Measurements from ENCODE around the gene BCL2. TPM values are rescaled to one million over a fixed set of nuclear protein-coding genes. Genes with fewer than 3 reads are reported as not detected.
A peak's percentile ranks its signal among the peaks of the same experiment; 100 is the strongest.

Gene BCL2
- total RNA-seq, 1 donor from 2014 or later = 4.9 TPM

GRCh38 chr18:63137999-63138435 lies 181.6 kb downstream of the BCL2 start:
- H3F3A ChIP-seq (ENCODE audit: low read depth) = no peaks in the 10 kb centered on the region
- peaks cover 5% of the 10 kb centered on the region for H3K27me3 Mint-ChIP-seq (ENCODE audit: insufficient read depth, low read depth)
- H3K27ac ChIP-seq = no peak overlapping the region
- H3K36me3 Mint-ChIP-seq = peaks cover 5% of the 10 kb centered on the region
- no peak overlapping the region for H3K4me3 ChIP-seq
- H3K4me1 Mint-ChIP-seq = peaks cover 24% of the 10 kb centered on the region
- no peak overlapping the region for H3K27ac Mint-ChIP-seq
- H4K20me1 ChIP-seq (ENCODE audit: low read depth) = no peaks in the 10 kb centered on the region
- no peak overlapping the region for H2AFZ ChIP-seq (replicated peaks)
- H3K27me3 ChIP-seq = no peaks in the 10 kb centered on the region
- DNase-seq (ENCODE audit: low spot score) = no peak
- no peaks in the 10 kb centered on the region for H3K79me2 ChIP-seq (ENCODE audit: low read depth)
- H3K4me1 ChIP-seq = peaks cover 10% of the 10 kb centered on the region
- no peaks in the 10 kb centered on the region for H3K36me3 ChIP-seq
- peak overlapping the region; percentile 14 for H3K4me2 ChIP-seq
- peaks cover 6% of the 10 kb centered on the region for H3K9me3 Mint-ChIP-seq
- TF ChIP-seq, protein P1, sequence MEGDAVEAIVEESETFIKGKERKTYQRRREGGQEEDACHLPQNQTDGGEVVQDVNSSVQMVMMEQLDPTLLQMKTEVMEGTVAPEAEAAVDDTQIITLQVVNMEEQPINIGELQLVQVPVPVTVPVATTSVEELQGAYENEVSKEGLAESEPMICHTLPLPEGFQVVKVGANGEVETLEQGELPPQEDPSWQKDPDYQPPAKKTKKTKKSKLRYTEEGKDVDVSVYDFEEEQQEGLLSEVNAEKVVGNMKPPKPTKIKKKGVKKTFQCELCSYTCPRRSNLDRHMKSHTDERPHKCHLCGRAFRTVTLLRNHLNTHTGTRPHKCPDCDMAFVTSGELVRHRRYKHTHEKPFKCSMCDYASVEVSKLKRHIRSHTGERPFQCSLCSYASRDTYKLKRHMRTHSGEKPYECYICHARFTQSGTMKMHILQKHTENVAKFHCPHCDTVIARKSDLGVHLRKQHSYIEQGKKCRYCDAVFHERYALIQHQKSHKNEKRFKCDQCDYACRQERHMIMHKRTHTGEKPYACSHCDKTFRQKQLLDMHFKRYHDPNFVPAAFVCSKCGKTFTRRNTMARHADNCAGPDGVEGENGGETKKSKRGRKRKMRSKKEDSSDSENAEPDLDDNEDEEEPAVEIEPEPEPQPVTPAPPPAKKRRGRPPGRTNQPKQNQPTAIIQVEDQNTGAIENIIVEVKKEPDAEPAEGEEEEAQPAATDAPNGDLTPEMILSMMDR (IDR thresholded peaks at IDR 0.05) = no peak
- no peak for TF ChIP-seq EZH2phosphoT487 (IDR thresholded peaks at IDR 0.05)
- no peak overlapping the region for H3K9ac ChIP-seq
- H3K9me3 ChIP-seq (ENCODE audit: low read depth) = no peaks in the 10 kb centered on the region
- no peak overlapping the region for H3K4me3 Mint-ChIP-seq

- no peaks in the 10 kb centered on the region for H3K27me3 ChIP-seq
- no peaks in the 10 kb centered on the region for H3F3A ChIP-seq (ENCODE audit: low read depth)
- peaks cover 17% of the 10 kb centered on the region for H3K4me1 Mint-ChIP-seq
- no peak overlapping the region for H3K27ac ChIP-seq
- no peak overlapping the region for H3K4me3 Mint-ChIP-seq
- H3K79me2 ChIP-seq (ENCODE audit: low read depth) = no peaks in the 10 kb centered on the region
- DNase-seq (ENCODE audit: low spot score) = no peak
- H3K36me3 ChIP-seq = no peaks in the 10 kb centered on the region
- TF ChIP-seq EZH2phosphoT487 (IDR thresholded peaks at IDR 0.05) (no peak), EZH2 (IDR thresholded peaks at IDR 0.05) (no peak)
- TF ChIP-seq, protein P1 (IDR thresholded peaks at IDR 0.05) = no peak
- H3K9ac ChIP-seq = no peak overlapping the region
- H3K4me2 ChIP-seq = no peak overlapping the region
- H3K4me1 ChIP-seq = peaks cover 10% of the 10 kb centered on the region
- peaks cover 2% of the 10 kb centered on the region for H3K36me3 Mint-ChIP-seq
- peaks cover 5% of the 10 kb centered on the region for H3K27me3 Mint-ChIP-seq (ENCODE audit: insufficient read depth, low read depth)
- no peaks in the 10 kb centered on the region for H3K9me3 ChIP-seq (ENCODE audit: low read depth)
- peaks cover 3% of the 10 kb centered on the region for H3K9me3 Mint-ChIP-seq
- H2AFZ ChIP-seq (replicated peaks) = no peak overlapping the region
- no peak overlapping the region for H3K4me3 ChIP-seq
- H3K27ac Mint-ChIP-seq = no peak overlapping the region
- no peaks in the 10 kb centered on the region for H4K20me1 ChIP-seq (ENCODE audit: low read depth)
Measured at GRCh38 chr18:63135101-63135500, 184.5 kb downstream of the BCL2 start.

DNA sequence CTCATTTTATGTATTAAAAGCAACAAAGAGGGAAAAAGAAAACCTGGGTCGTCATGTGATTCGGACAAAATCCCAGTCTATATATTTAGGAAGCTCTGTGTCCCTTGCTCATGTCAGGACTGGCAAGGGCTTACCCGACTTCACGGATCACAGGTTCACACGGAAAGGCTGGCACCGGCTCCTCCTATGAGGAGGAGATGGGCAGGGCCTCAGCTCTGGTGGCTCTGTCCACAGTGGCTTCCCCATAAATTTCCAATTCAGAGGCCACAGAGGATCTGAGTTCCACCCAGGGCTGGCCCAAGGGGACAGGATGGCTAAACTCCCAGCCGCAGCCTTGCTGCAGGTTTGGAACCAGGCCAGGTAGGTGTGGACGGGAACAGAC lies 186.8 kb downstream of the BCL2 start:
- Histone ChIP-seq H3K4me3 (no peak overlapping the region), H3K36me3 (no peaks in the 10 kb centered on the region), H3K4me2 (no peak overlapping the region), H3K27me3 (no peaks in the 10 kb centered on the region), H3K79me2 (ENCODE audit: low read depth) (no peaks in the 10 kb centered on the region), H3F3A (ENCODE audit: low read depth) (no peaks in the 10 kb centered on the region), H2AFZ (replicated peaks) (no peak overlapping the region), H3K9ac (no peak overlapping the region), H3K27ac (no peak overlapping the region), H3K4me1 (peaks cover 7% of the 10 kb centered on the region), H3K9me3 (ENCODE audit: low read depth) (no peaks in the 10 kb centered on the region), H4K20me1 (ENCODE audit: low read depth) (no peaks in the 10 kb centered on the region)
- Mint-ChIP-seq H3K4me3 (no peak overlapping the region), H3K27ac (no peak overlapping the region), H3K9me3 (peaks cover 3% of the 10 kb centered on the region), H3K4me1 (peaks cover 17% of the 10 kb centered on the region), H3K36me3 (peaks cover under 1% of the 10 kb centered on the region), H3K27me3 (ENCODE audit: insufficient read depth, low read depth) (peaks cover under 1% of the 10 kb centered on the region)
- DNase-seq (ENCODE audit: low spot score) = no peak
- TF ChIP-seq EZH2 (IDR thresholded peaks at IDR 0.05) (no peak), EZH2phosphoT487 (IDR thresholded peaks at IDR 0.05) (no peak)
- TF ChIP-seq, protein P1 (IDR thresholded peaks at IDR 0.05) = no peak
